ENCODE results near the gene GLDC. TPM values are rescaled to one million over a fixed set of nuclear protein-coding genes. Genes with fewer than 3 reads are reported as not detected.
"Not testable (repeated sequence)": the region's sequence is repeated elsewhere in the genome, so short reads cannot be mapped to it uniquely, and the experiment has no call there.

GLDC gene
- total RNA-seq, 1 donor from 2014 or later, result 8.9 TPM

GRCh38 chr9:6645105-6645354 is 499 bp downstream of the GLDC start:
- peak; percentile 18 for TF ChIP-seq EZH2 (IDR thresholded peaks at IDR 0.05; ENCODE audit: insufficient read depth, low read length)
- H3K4me1 Mint-ChIP-seq (ENCODE audit: low read depth, unreplicated experiment), result peaks cover 14% of the 10 kb centered on the region
- H3K4me3 ChIP-seq (ENCODE audit: insufficient read depth, low read depth, low read length), result peak overlapping the region; percentile 3
- H3K9me3 ChIP-seq (ENCODE audit: insufficient read depth, low read depth, low read length); FAIRE-seq; H3K4me1 ChIP-seq (ENCODE audit: insufficient read depth, low read length); DNase-seq (ENCODE audit: low read depth); H3K9ac ChIP-seq (ENCODE audit: low read length); H3K36me3 Mint-ChIP-seq (ENCODE audit: low read depth, unreplicated experiment); H3K27ac Mint-ChIP-seq (ENCODE audit: unreplicated experiment); H3K27ac ChIP-seq (ENCODE audit: low read depth, low read length); H3K36me3 ChIP-seq (ENCODE audit: insufficient read depth, low read length); H3K79me2 ChIP-seq (ENCODE audit: insufficient read depth, low read length); H3K9me3 Mint-ChIP-seq (ENCODE audit: unreplicated experiment); H4K20me1 ChIP-seq (ENCODE audit: insufficient read depth, low read length): not testable (repeated sequence)
- H3K27me3 Mint-ChIP-seq (ENCODE audit: low read depth, unreplicated experiment), result peaks cover 18% of the 10 kb centered on the region
- peaks cover 37% of the 10 kb centered on the region for H3K27me3 ChIP-seq (ENCODE audit: insufficient read depth, low read length)
- peak overlapping the region; percentile 56 for H2AFZ ChIP-seq (ENCODE audit: low read depth, low read length)
- peak overlapping the region; percentile 89 for H3K4me2 ChIP-seq (ENCODE audit: low read length)
- peak overlapping the region; percentile 85 for H3K4me3 Mint-ChIP-seq (ENCODE audit: unreplicated experiment)

GRCh38 chr9:6644346-6645104 is 1.0 kb downstream of the GLDC start:
- H3K27ac Mint-ChIP-seq (ENCODE audit: unreplicated experiment), result peak overlapping the region; percentile 48
- no peak overlapping the region for H3K9ac ChIP-seq (ENCODE audit: low read length)
- peaks cover 2% of the 10 kb centered on the region for H3K4me1 ChIP-seq (ENCODE audit: insufficient read depth, low read length)
- H3K27me3 Mint-ChIP-seq (ENCODE audit: low read depth, unreplicated experiment), result peaks cover 18% of the 10 kb centered on the region
- no peaks in the 10 kb centered on the region for H3K9me3 Mint-ChIP-seq (ENCODE audit: unreplicated experiment)
- H3K4me3 ChIP-seq (ENCODE audit: insufficient read depth, low read depth, low read length), result peak overlapping the region; percentile 3
- H3K79me2 ChIP-seq (ENCODE audit: insufficient read depth, low read length), result no peaks in the 10 kb centered on the region
- peak overlapping the region; percentile 85 for H3K4me3 Mint-ChIP-seq (ENCODE audit: unreplicated experiment)
- no peaks in the 10 kb centered on the region for H3K36me3 ChIP-seq (ENCODE audit: insufficient read depth, low read length)
- H4K20me1 ChIP-seq (ENCODE audit: insufficient read depth, low read length), result no peaks in the 10 kb centered on the region
- peaks cover 14% of the 10 kb centered on the region for H3K4me1 Mint-ChIP-seq (ENCODE audit: low read depth, unreplicated experiment)
- H3K4me2 ChIP-seq (ENCODE audit: low read length), result peak overlapping the region; percentile 89
- DNase-seq (ENCODE audit: low read depth), result no peak
- FAIRE-seq, result no peak
- no peak overlapping the region for H3K27ac ChIP-seq (ENCODE audit: low read depth, low read length)
- H3K36me3 Mint-ChIP-seq (ENCODE audit: low read depth, unreplicated experiment), result no peaks in the 10 kb centered on the region
- TF ChIP-seq EZH2 (IDR thresholded peaks at IDR 0.05; ENCODE audit: insufficient read depth, low read length) (no peak), CTCF (IDR thresholded peaks at IDR 0.05; ENCODE audit: insufficient read depth, low read depth, low read length) (no peak)
- no peaks in the 10 kb centered on the region for H3K9me3 ChIP-seq (ENCODE audit: insufficient read depth, low read depth, low read length)
- peaks cover 37% of the 10 kb centered on the region for H3K27me3 ChIP-seq (ENCODE audit: insufficient read depth, low read length)
- peak overlapping the region; percentile 56 for H2AFZ ChIP-seq (ENCODE audit: low read depth, low read length)

- no peaks in the 10 kb centered on the region for H3K36me3 ChIP-seq (ENCODE audit: insufficient read depth, low read length)
- no peak overlapping the region for H2AFZ ChIP-seq (ENCODE audit: low read depth, low read length)
- no peak overlapping the region for H3K9ac ChIP-seq (ENCODE audit: low read length)
- no peaks in the 10 kb centered on the region for H3K9me3 ChIP-seq (ENCODE audit: insufficient read depth, low read depth, low read length)
- peaks cover 13% of the 10 kb centered on the region for H3K4me1 Mint-ChIP-seq (ENCODE audit: low read depth, unreplicated experiment)
- DNase-seq (ENCODE audit: low read depth), result no peak
- TF ChIP-seq EZH2 (IDR thresholded peaks at IDR 0.05; ENCODE audit: insufficient read depth, low read length) (no peak), CTCF (IDR thresholded peaks at IDR 0.05; ENCODE audit: insufficient read depth, low read depth, low read length) (no peak)
- H3K4me3 ChIP-seq (ENCODE audit: insufficient read depth, low read depth, low read length), result no peak overlapping the region
- H3K27me3 Mint-ChIP-seq (ENCODE audit: low read depth, unreplicated experiment), result peaks cover 18% of the 10 kb centered on the region
- FAIRE-seq, result no peak
- H3K4me2 ChIP-seq (ENCODE audit: low read length), result no peak overlapping the region
- H3K27ac Mint-ChIP-seq (ENCODE audit: unreplicated experiment), result no peak overlapping the region
- H4K20me1 ChIP-seq (ENCODE audit: insufficient read depth, low read length), result no peaks in the 10 kb centered on the region
- H3K36me3 Mint-ChIP-seq (ENCODE audit: low read depth, unreplicated experiment), result no peaks in the 10 kb centered on the region
- H3K9me3 Mint-ChIP-seq (ENCODE audit: unreplicated experiment), result no peaks in the 10 kb centered on the region
- H3K27me3 ChIP-seq (ENCODE audit: insufficient read depth, low read length), result peaks cover 34% of the 10 kb centered on the region
- H3K4me1 ChIP-seq (ENCODE audit: insufficient read depth, low read length), result peaks cover 2% of the 10 kb centered on the region
- H3K79me2 ChIP-seq (ENCODE audit: insufficient read depth, low read length), result no peaks in the 10 kb centered on the region
- no peak overlapping the region for H3K27ac ChIP-seq (ENCODE audit: low read depth, low read length)
- no peak overlapping the region for H3K4me3 Mint-ChIP-seq (ENCODE audit: unreplicated experiment)
These were observed 3.6 kb downstream of the GLDC start for GRCh38 chr9:6641961-6642360.
